B cell (primary cell): ENCODE data around the gene RAPGEF5. TPM values are rescaled to one million over a fixed set of nuclear protein-coding genes. Genes with fewer than 3 reads are reported as not detected.

Experiments
- ATAC-seq: fragments of 200-7000 bp; cut with Tn5 transposase; one replicate; pipeline ENCODE4 v1.10.0; 2021; ENCODE audit warnings: low read depth, mild to moderate bottlenecking, moderate number of reproducible peaks, moderate library complexity
- CTCF ChIA-PET: fragments of 350-600 bp; sonication (Branson Sonifier 250); formaldehyde crosslinking; loops from one replicate; lab custom pipeline; 2021; ENCODE audit warnings: antibody characterized with exemption, inconsistent platforms; lab: Charles Lee
- POLR2A ChIA-PET: fragments of 350-600 bp; sonication (Branson Sonifier 250); formaldehyde crosslinking; loops from one replicate; lab custom pipeline; 2021; ENCODE audit warnings: antibody characterized with exemption; lab: Charles Lee
- DNase-seq: peaks from one replicate; pipeline ENCODE4 v3.0.0; 2013
- H2AFZ ChIP-seq: 2 replicates; pipeline ENCODE4 v1.6.1; 2012; ENCODE audit warnings: mild to moderate bottlenecking, low read depth, low read length; ENCODE audit not compliant: insufficient read depth, poor library complexity, severe bottlenecking
- H3K27ac ChIP-seq, 2 donors: 1 replicate in 1 of 2; 2 replicates in 1 of 2; pipeline ENCODE4 v1.5.1; 2012 to 2013; ENCODE audit warnings: low read length in 2 of 2, mild to moderate bottlenecking in 2 of 2, moderate library complexity in 1 of 2
- H3K27me3 ChIP-seq, 4 experiments: fragments of 200-600 bp in 1 of 4; sonication (generic) in 1 of 4; replicated peaks in 1 of 4; 1 replicate in 2 of 4; 2 replicates in 2 of 4; pipeline versions ENCODE4 v1.6.1 to v1.7.0; 2013 to 2016; ENCODE audit warnings: low read length in 3 of 4, mild to moderate bottlenecking in 2 of 4, mixed read lengths in 1 of 4, moderate library complexity in 1 of 4; ENCODE audit not compliant: insufficient read depth in 4 of 4, control insufficient read depth in 3 of 4; ENCODE audit errors: control extremely low read depth in 1 of 4
- H3K36me3 ChIP-seq, 2 experiments: replicated peaks in 1 of 2; 1 replicate in 1 of 2; 2 replicates in 1 of 2; pipeline versions ENCODE4 v1.6.1 to v1.7.1; 2013; ENCODE audit warnings: low read length in 1 of 2; ENCODE audit not compliant: insufficient read depth in 2 of 2, control insufficient read depth in 1 of 2; ENCODE audit errors: control extremely low read depth in 1 of 2, extremely low read depth in 1 of 2
- H3K4me1 ChIP-seq, 2 donors: fragments of 200-600 bp in 1 of 2; sonication (generic) in 1 of 2; 1 replicate in 1 of 2; 2 replicates in 1 of 2; pipeline versions ENCODE4 v1.5.1 to v1.6.1; 2013 to 2017; ENCODE audit warnings: low read length in 2 of 2; ENCODE audit not compliant: control insufficient read depth in 2 of 2, insufficient read depth in 2 of 2
- H3K4me2 ChIP-seq: replicated peaks from 2 replicates; pipeline ENCODE3; 2012; ENCODE audit warnings: mild to moderate bottlenecking, low read depth, low read length; ENCODE audit not compliant: poor library complexity, severe bottlenecking
- H3K4me3 ChIP-seq, 5 experiments: fragments of 200-600 bp in 1 of 5; sonication (generic) in 1 of 5; 1 replicate in 3 of 5; 2 replicates in 2 of 5; pipeline versions ENCODE4 v1.5.1 to v1.7.0; 2011 to 2016; ENCODE audit warnings: low read length in 4 of 5, mild to moderate bottlenecking in 4 of 5, low read depth in 2 of 5, control low read depth in 1 of 5, moderate library complexity in 1 of 5; ENCODE audit not compliant: insufficient read depth in 1 of 5; ENCODE audit errors: control extremely low read depth in 1 of 5, extremely low read depth in 1 of 5
- H3K79me2 ChIP-seq: fragments of 200-600 bp; sonication (generic); one replicate; pipeline ENCODE4 v1.6.0; 2016; ENCODE audit warnings: low read length; ENCODE audit not compliant: control insufficient read depth, insufficient read depth
- H3K9ac ChIP-seq: fragments of 200-600 bp; sonication (generic); 2 replicates; pipeline ENCODE4 v1.6.1; 2017; ENCODE audit warnings: mild to moderate bottlenecking, low read length, moderate library complexity
- H3K9me3 ChIP-seq, 3 donors: one replicate each; pipeline versions ENCODE4 v1.6.1 to v1.7.1; 2013; ENCODE audit warnings: low read length in 2 of 3; ENCODE audit not compliant: control insufficient read depth in 2 of 3, insufficient read depth in 1 of 3; ENCODE audit errors: control extremely low read depth in 1 of 3
- H4K20me1 ChIP-seq: 2 replicates; pipeline ENCODE4 v1.6.0; 2012; ENCODE audit warnings: mild to moderate bottlenecking, low read length; ENCODE audit not compliant: insufficient read depth, control insufficient read depth, poor library complexity, severe bottlenecking
- H3K27ac Mint-ChIP-seq: one replicate; pipeline ENCODE4 v1.8.0; 2021; ENCODE audit warnings: mixed read lengths
- H3K27me3 Mint-ChIP-seq: one replicate; pipeline ENCODE4 v1.8.0; 2021; ENCODE audit warnings: mixed read lengths
- H3K4me1 Mint-ChIP-seq: one replicate; pipeline ENCODE4 v1.8.0; 2021; ENCODE audit warnings: mixed read lengths
- H3K4me3 Mint-ChIP-seq: one replicate; pipeline ENCODE4 v1.8.0; 2021; ENCODE audit warnings: mixed read lengths
- H3K9me3 Mint-ChIP-seq: one replicate; pipeline ENCODE4 v1.8.0; 2022; ENCODE audit warnings: mixed read lengths; ENCODE audit not compliant: insufficient read depth
- EZH2 ChIP-seq: IDR thresholded peaks from 2 replicates; pipeline ENCODE4 v1.6.1; 2012; ENCODE audit warnings: borderline replicate concordance, low read depth, mild to moderate bottlenecking, moderate library complexity, low read length; ENCODE audit not compliant: insufficient read depth, poor library complexity, severe bottlenecking
- WGBS: methylation state at CpG from one replicate; pipeline ENCODE4 v1.1.5; 2013; ENCODE audit warnings: missing lambda C conversion rate; ENCODE audit not compliant: insufficient coverage; 5-methylcytosine and 5-hydroxymethylcytosine counted together
- intact Hi-C: fragments of 100-400 bp; cut with micrococcal nuclease; formaldehyde crosslinking; loops from one replicate; pipeline ENCODE4 v1.10.0; 2022
- polyA plus RNA-seq: library from polyadenylated mRNA; depleted of rRNA; stranded (reverse); fragments of >200 nt; gene quantifications from 2 replicates; pipeline ENCODE4 v1.2.3, GENCODE V29; 2012
- total RNA-seq, 2 donors: library from RNA; stranded (reverse); fragments of 120-200 nt in 1 of 2; gene quantifications; 1 replicate in 1 of 2; 2 replicates in 1 of 2; pipeline versions ENCODE4 v1.2.3 to v1.2.4, GENCODE V29; 2013 to 2022
- TF ChIP-seq, protein P1 (sequence below): fragments of 200-600 bp; IDR thresholded peaks from one replicate; pipeline ENCODE4 v1.8.0; 2022; ENCODE audit warnings: antibody characterized with exemption, mild to moderate bottlenecking

RAPGEF5 gene
- total and polyA plus RNA-seq, 2 donors (not counting 1 experiment from before 2014, with no cell fraction given): 1.5 to 37.6 TPM

DNA sequence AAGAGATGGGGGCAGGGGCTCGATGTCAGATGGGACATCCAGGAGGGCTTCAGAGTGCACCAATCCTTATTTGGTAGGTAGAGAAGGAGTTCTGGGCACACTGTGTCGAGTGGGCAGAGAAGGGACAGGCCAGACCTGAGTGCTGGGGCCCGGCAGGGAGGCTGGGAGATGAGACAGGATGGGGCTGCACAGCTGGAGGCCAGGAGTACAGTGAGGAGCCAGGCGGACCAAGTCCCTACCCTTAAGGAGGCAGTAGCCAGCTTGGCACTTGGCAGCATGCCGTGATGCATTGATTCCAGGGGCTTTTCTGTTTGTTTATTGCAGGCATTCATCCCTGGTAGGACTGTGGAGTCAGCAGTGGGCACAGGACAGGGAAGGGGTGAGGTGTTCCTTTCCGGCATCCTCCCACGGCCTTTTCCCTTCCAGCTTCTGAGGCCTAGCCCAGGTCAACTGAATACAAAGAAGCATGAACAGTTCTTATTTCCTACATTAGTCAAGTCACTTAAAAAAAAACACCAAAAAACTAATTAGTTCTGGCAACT lies 242.4 kb downstream of the RAPGEF5 start:
- Histone ChIP-seq H3K27ac (no peak overlapping the region), H3K79me2 (no peaks in the 10 kb centered on the region), H3K9ac (no peak overlapping the region), H3K36me3 (no peaks in the 10 kb centered on the region), H3K4me3 (no peak overlapping the region), H3K9me3 (no peaks in the 10 kb centered on the region), H3K27me3 (no peaks in the 10 kb centered on the region), H3K4me1 (no peaks in the 10 kb centered on the region), H4K20me1 (no peaks in the 10 kb centered on the region), H2AFZ (no peak overlapping the region), H3K4me2 (no peak overlapping the region)
- H3K4me1 Mint-ChIP-seq: no peaks in the 10 kb centered on the region
- TF ChIP-seq, protein P1, sequence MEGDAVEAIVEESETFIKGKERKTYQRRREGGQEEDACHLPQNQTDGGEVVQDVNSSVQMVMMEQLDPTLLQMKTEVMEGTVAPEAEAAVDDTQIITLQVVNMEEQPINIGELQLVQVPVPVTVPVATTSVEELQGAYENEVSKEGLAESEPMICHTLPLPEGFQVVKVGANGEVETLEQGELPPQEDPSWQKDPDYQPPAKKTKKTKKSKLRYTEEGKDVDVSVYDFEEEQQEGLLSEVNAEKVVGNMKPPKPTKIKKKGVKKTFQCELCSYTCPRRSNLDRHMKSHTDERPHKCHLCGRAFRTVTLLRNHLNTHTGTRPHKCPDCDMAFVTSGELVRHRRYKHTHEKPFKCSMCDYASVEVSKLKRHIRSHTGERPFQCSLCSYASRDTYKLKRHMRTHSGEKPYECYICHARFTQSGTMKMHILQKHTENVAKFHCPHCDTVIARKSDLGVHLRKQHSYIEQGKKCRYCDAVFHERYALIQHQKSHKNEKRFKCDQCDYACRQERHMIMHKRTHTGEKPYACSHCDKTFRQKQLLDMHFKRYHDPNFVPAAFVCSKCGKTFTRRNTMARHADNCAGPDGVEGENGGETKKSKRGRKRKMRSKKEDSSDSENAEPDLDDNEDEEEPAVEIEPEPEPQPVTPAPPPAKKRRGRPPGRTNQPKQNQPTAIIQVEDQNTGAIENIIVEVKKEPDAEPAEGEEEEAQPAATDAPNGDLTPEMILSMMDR: no peak
- no peak for TF ChIP-seq EZH2
- WGBS: 90% methylated on average over 5 of the region's 7 CpGs
- POLR2A ChIA-PET: interaction anchor here (0.6 kb wide), 1 partner anchor 12 kb away, joined by 3 read pairs; no protein-coding TSS in a partner anchor
- no peak overlapping the region for H3K4me3 Mint-ChIP-seq
- ATAC-seq (no peak), DNase-seq (no peak)
- CTCF ChIA-PET: interaction anchor here (0.7 to 1.2 kb wide), 6 partner anchors 10 to 375 kb away, joined by 3 to 5 read pairs (median 4); no protein-coding TSS in a partner anchor
- H3K27me3 Mint-ChIP-seq: no peaks in the 10 kb centered on the region
- intact Hi-C loops: no loop called here
- no peaks in the 10 kb centered on the region for H3K9me3 Mint-ChIP-seq
- H3K27ac Mint-ChIP-seq: no peak overlapping the region

DNA sequence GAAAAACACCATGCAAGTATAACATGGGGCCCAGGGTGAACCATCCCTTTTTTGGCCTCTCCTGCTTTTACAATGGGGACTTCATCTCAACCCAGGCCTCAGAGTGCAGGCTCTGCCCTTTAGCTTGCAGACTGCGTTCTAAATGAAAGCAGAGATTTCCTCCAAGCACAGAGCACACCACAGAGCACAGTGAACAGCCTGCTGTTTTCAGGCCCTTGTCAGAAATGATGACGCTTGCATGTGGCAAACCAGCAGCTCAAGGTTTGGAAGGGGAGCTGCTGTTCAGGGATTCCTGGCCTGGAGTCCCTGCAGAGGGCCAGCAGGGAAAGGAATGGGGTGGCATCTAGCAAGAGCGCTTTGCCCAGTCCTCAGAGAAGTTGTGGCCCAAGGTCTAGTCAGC lies 243.9 kb downstream of the RAPGEF5 start:
- Mint-ChIP-seq H3K9me3 (no peaks in the 10 kb centered on the region), H3K4me3 (no peak overlapping the region), H3K27ac (no peak overlapping the region), H3K4me1 (no peaks in the 10 kb centered on the region), H3K27me3 (no peaks in the 10 kb centered on the region)
- no peak overlapping the region for H3K4me3 ChIP-seq
- H3K9ac ChIP-seq: no peak overlapping the region
- H3K36me3 ChIP-seq: no peaks in the 10 kb centered on the region
- H4K20me1 ChIP-seq: no peaks in the 10 kb centered on the region
- intact Hi-C loops: no loop called here
- CTCF ChIA-PET: interaction anchor here (0.8 to 9.2 kb wide), 7 partner anchors 18 to 388 kb away, joined by 3 to 109 read pairs (median 6); partner anchors contain the start of gene STEAP1B
- 100% methylated on average over 1 of the region's 3 CpGs for WGBS
- H3K4me1 ChIP-seq: no peaks in the 10 kb centered on the region
- H2AFZ ChIP-seq: no peak overlapping the region
- no peak overlapping the region for H3K4me2 ChIP-seq
- TF ChIP-seq EZH2: no peak
- TF ChIP-seq, protein P1: no peak
- no peak for DNase-seq
- POLR2A ChIA-PET: no interaction called here
- no peak for ATAC-seq
- no peak overlapping the region for H3K27ac ChIP-seq
- H3K9me3 ChIP-seq: no peaks in the 10 kb centered on the region
- H3K79me2 ChIP-seq: no peaks in the 10 kb centered on the region
- no peaks in the 10 kb centered on the region for H3K27me3 ChIP-seq
